HepG2 (cell line): Measurements from ENCODE around the gene FBXW2. TPM values are rescaled to one million over a fixed set of nuclear protein-coding genes. Genes with fewer than 3 reads are reported as not detected.
A peak's percentile ranks its signal among the peaks of the same experiment; 100 is the strongest.

ENCODE experiments used
- ATF3 ChIP-seq: sonication (generic); formaldehyde crosslinking; IDR thresholded peaks from 2 replicates; pipeline ENCODE4 v1.4.0; 2020; ENCODE audit warnings: missing genetic modification reagents
- BHLHE40 ChIP-seq: IDR thresholded peaks from 2 replicates; pipeline ENCODE4 v1.6.1; 2011; ENCODE audit warnings: low read length, improper control_type of control experiment
- CEBPB ChIP-seq: IDR thresholded peaks from 2 replicates; pipeline ENCODE4 v1.6.1; 2011; ENCODE audit warnings: low read depth, low read length, improper control_type of control experiment, borderline replicate concordance
- FOSL2 ChIP-seq: sonication (generic); formaldehyde crosslinking; IDR thresholded peaks from 2 replicates; pipeline ENCODE4 v1.4.0; 2020; ENCODE audit warnings: missing genetic modification reagents
- GFI1 ChIP-seq: sonication (generic); formaldehyde crosslinking; IDR thresholded peaks from 2 replicates; pipeline ENCODE4 v1.5.0; 2020; ENCODE audit warnings: missing genetic modification reagents, mild to moderate bottlenecking, borderline replicate concordance
- GRHL1 ChIP-seq: sonication (generic); formaldehyde crosslinking; conservative IDR thresholded peaks from 2 replicates; pipeline ENCODE4 v1.8.0; 2022; ENCODE audit warnings: missing genetic modification reagents
- JUND ChIP-seq: sonication (generic); formaldehyde crosslinking; IDR thresholded peaks from 2 replicates; pipeline ENCODE4 v1.8.0; 2022; ENCODE audit warnings: mild to moderate bottlenecking, missing genetic modification reagents
- MXI1 ChIP-seq: IDR thresholded peaks from 3 replicates; pipeline ENCODE4 v1.6.1; 2012; ENCODE audit warnings: low read depth, low read length, inconsistent platforms, borderline replicate concordance
- PITX1 ChIP-seq: sonication (generic); formaldehyde crosslinking; IDR thresholded peaks from 2 replicates; pipeline ENCODE4 v1.5.1; 2020; ENCODE audit warnings: mild to moderate bottlenecking, missing genetic modification reagents
- RBM39 ChIP-seq: fragments of 200-400 bp; formaldehyde crosslinking; IDR thresholded peaks from one replicate; pipeline ENCODE4 v1.6.1; 2018; ENCODE audit warnings: antibody characterized with exemption, mild to moderate bottlenecking, low read depth, low read length; ENCODE audit not compliant: poor library complexity, severe bottlenecking
- RXRB ChIP-seq: IDR thresholded peaks from 2 replicates; pipeline ENCODE4 v1.6.1; 2016; ENCODE audit warnings: borderline replicate concordance, missing genetic modification reagents, missing compliant biosample characterization
- SAP130 ChIP-seq: IDR thresholded peaks from 2 replicates; pipeline ENCODE4 v1.6.1; 2016; ENCODE audit warnings: low read depth
- SP4 ChIP-seq: sonication (generic); formaldehyde crosslinking; IDR thresholded peaks from 2 replicates; pipeline ENCODE4 v1.8.1; 2023; ENCODE audit warnings: mild to moderate bottlenecking, missing genetic modification reagents
- TOPORS ChIP-seq: sonication (generic); formaldehyde crosslinking; IDR thresholded peaks from 2 replicates; pipeline ENCODE4 v1.8.0; 2023; ENCODE audit warnings: mild to moderate bottlenecking, missing genetic modification reagents
- XRCC5 ChIP-seq: fragments of 200-400 bp; formaldehyde crosslinking; optimal IDR thresholded peaks from 2 replicates; pipeline ENCODE3; 2017; ENCODE audit warnings: mild to moderate bottlenecking, low read length
- ZBTB26 ChIP-seq: IDR thresholded peaks from 2 replicates; pipeline ENCODE4 v1.6.1; 2016; ENCODE audit warnings: missing compliant biosample characterization, missing genetic modification reagents, borderline replicate concordance
- ZBTB3 ChIP-seq: sonication (generic); formaldehyde crosslinking; IDR thresholded peaks from 2 replicates; pipeline ENCODE4 v1.4.0; 2020; ENCODE audit warnings: low read depth, mild to moderate bottlenecking, moderate library complexity, missing genetic modification reagents, borderline replicate concordance
- ZBTB7B ChIP-seq: sonication (generic); formaldehyde crosslinking; IDR thresholded peaks from 2 replicates; pipeline ENCODE4 v1.4.0; 2020; ENCODE audit warnings: missing genetic modification reagents
- ZFP1 ChIP-seq: IDR thresholded peaks from 2 replicates; pipeline ENCODE4 v1.6.1; 2016
- ZNF205 ChIP-seq: IDR thresholded peaks from 2 replicates; pipeline ENCODE4 v1.6.1; 2018; ENCODE audit warnings: missing biosample characterization, missing genetic modification reagents
- ZNF264 ChIP-seq: sonication (generic); formaldehyde crosslinking; IDR thresholded peaks from 2 replicates; pipeline ENCODE4 v1.4.0; 2020; ENCODE audit warnings: missing genetic modification reagents
- ZNF3 ChIP-seq: IDR thresholded peaks from 2 replicates; pipeline ENCODE4 v1.7.0; 2017; ENCODE audit warnings: inconsistent platforms
- ZNF331 ChIP-seq: sonication (generic); formaldehyde crosslinking; IDR thresholded peaks from 2 replicates; pipeline ENCODE4 v1.4.0; 2020; ENCODE audit warnings: missing genetic modification reagents
- ZNF335 ChIP-seq: sonication (generic); formaldehyde crosslinking; IDR thresholded peaks from 2 replicates; pipeline ENCODE4 v1.4.0; 2020; ENCODE audit warnings: missing genetic modification reagents
- ZNF414 ChIP-seq: sonication (generic); formaldehyde crosslinking; IDR thresholded peaks from 2 replicates; pipeline ENCODE4 v1.5.0; 2020; ENCODE audit warnings: missing genetic modification reagents
- ZNF639 ChIP-seq: conservative IDR thresholded peaks from 2 replicates; pipeline ENCODE4 v1.6.1; 2018; ENCODE audit warnings: missing genetic modification reagents
- ZNF644 ChIP-seq: IDR thresholded peaks from 2 replicates; pipeline ENCODE4 v1.6.1; 2016; ENCODE audit warnings: low read depth
- polyA plus RNA-seq, 8 experiments: library from polyadenylated mRNA; depleted of rRNA in 3 of 8; stranded (reverse) in 7 of 8; unstranded in 1 of 8; fragments of >200 nt; fragmentation: Illumina TruSeq in 4 of 8; extraction: Trizol in 4 of 8; gene quantifications; 2 replicates each; pipeline versions ENCODE4 v1.2.1 to v1.2.3, GENCODE V29; 2011 to 2016; ENCODE audit warnings: low read depth in 4 of 8, missing spikeins in 1 of 8, mixed read lengths in 1 of 8; ENCODE audit not compliant: insufficient read depth in 1 of 8
- total RNA-seq, 5 experiments: library from RNA; depleted of rRNA; stranded (reverse); fragments of >200 nt; fragmentation: Illumina TruSeq; extraction: Trizol; gene quantifications; 2 replicates each; pipeline ENCODE4 v1.2.3, GENCODE V29; 2016; ENCODE audit warnings: low read depth in 1 of 5

The FBXW2 gene
- total and polyA plus RNA-seq, 2 of the 13 experiments (the other 11 are each of a cell fraction or from before 2014, with no cell fraction given): 35.4 to 43.1 TPM

GRCh38 chr9:120730654-120731514, 62.3 kb downstream of the FBXW2 start (continued):
- TF ChIP-seq ZNF3 (no peak), SP4 (CRISPR knock-in tag) (peak; percentile 12; the same call in 1 of the 2 replicates), XRCC5 (no peak), ZBTB26 (peak; percentile 85), ZNF644 (peak; percentile 67), ZBTB3 (CRISPR knock-in tag) (0 out of 2 replicates have a peak, but pooled peaks have one; percentile 50), ZFP1 (CRISPR knock-in tag) (no peak), ZNF335 (CRISPR knock-in tag) (no peak), SAP130 (CRISPR knock-in tag) (peak; percentile 75), ZBTB7B (CRISPR knock-in tag) (peak; percentile 49; the same call in 1 of the 2 replicates), RXRB (CRISPR knock-in tag) (peak; percentile 95), BHLHE40 (peak; percentile 11; the same call in 1 of the 2 replicates), ZNF205 (CRISPR knock-in tag) (peak; percentile 91), GFI1 (peak; percentile 100), MXI1 (no peak), ZNF264 (peak; percentile 97), JUND (CRISPR knock-in tag) (0 out of 2 replicates have a peak, but pooled peaks have one; percentile 25), ZNF639 (CRISPR knock-in tag) (no peak), CEBPB (no peak), GRHL1 (CRISPR knock-in tag) (no peak), ZNF414 (CRISPR knock-in tag) (no peak), PITX1 (CRISPR knock-in tag) (peak; percentile 88), ZNF331 (CRISPR knock-in tag) (peak; percentile 49; the same call in 1 of the 2 replicates), TOPORS (CRISPR knock-in tag) (0 out of 2 replicates have a peak, but pooled peaks have one; percentile 58), ATF3 (CRISPR knock-in tag) (peak; percentile 38; the same call in 1 of the 2 replicates), RBM39 (no peak), FOSL2 (CRISPR knock-in tag) (peak; percentile 74)
